Neural progenitor cell (in vitro differentiated cells): ENCODE measurements around the gene PIK3R3. TPM values are rescaled to one million over a fixed set of nuclear protein-coding genes. Genes with fewer than 3 reads are reported as not detected.

ENCODE experiments used
- DNase-seq: peaks from one replicate; pipeline ENCODE4 v3.0.0-alpha.2; 2016; ENCODE audit warnings: low spot score
- H2AFZ ChIP-seq: fragments of 200-600 bp; sonication (generic); replicated peaks from 2 replicates; pipeline ENCODE4 v1.6.1; 2016; ENCODE audit warnings: antibody characterized with exemption
- H3F3A ChIP-seq: fragments of 200-600 bp; sonication (generic); 2 replicates; pipeline ENCODE4 v1.6.1; 2016; ENCODE audit warnings: antibody characterized with exemption, low read depth
- H3K27ac ChIP-seq: fragments of 200-600 bp; sonication (generic); 2 replicates; pipeline ENCODE4 v1.5.1; 2016; ENCODE audit warnings: mild to moderate bottlenecking
- H3K27me3 ChIP-seq: fragments of 200-600 bp; sonication (generic); 2 replicates; pipeline ENCODE4 v1.6.1; 2016; ENCODE audit warnings: mild to moderate bottlenecking, moderate library complexity
- H3K36me3 ChIP-seq: fragments of 200-600 bp; sonication (generic); 2 replicates; pipeline ENCODE4 v1.5.1; 2016
- H3K4me1 ChIP-seq: fragments of 200-600 bp; sonication (generic); 2 replicates; pipeline ENCODE4 v1.6.1; 2016; ENCODE audit warnings: mixed run types
- H3K4me2 ChIP-seq: fragments of 200-600 bp; sonication (generic); 2 replicates; pipeline ENCODE4 v1.6.1; 2016
- H3K4me3 ChIP-seq: fragments of 200-600 bp; sonication (generic); 2 replicates; pipeline ENCODE4 v1.5.1; 2016
- H3K79me2 ChIP-seq: fragments of 200-600 bp; sonication (generic); 2 replicates; pipeline ENCODE4 v1.6.1; 2016; ENCODE audit warnings: low read depth
- H3K9ac ChIP-seq: fragments of 200-600 bp; sonication (generic); 2 replicates; pipeline ENCODE4 v1.6.1; 2016
- H3K9me3 ChIP-seq: fragments of 200-600 bp; sonication (generic); 2 replicates; pipeline ENCODE4 v1.5.1; 2016; ENCODE audit warnings: low read depth
- H4K20me1 ChIP-seq: fragments of 200-600 bp; sonication (generic); 2 replicates; pipeline ENCODE4 v1.6.1; 2016; ENCODE audit warnings: low read depth
- H3K27ac Mint-ChIP-seq: 3 replicates; pipeline ENCODE4 v1.8.0; 2021; ENCODE audit warnings: mixed read lengths
- H3K27me3 Mint-ChIP-seq: 2 replicates; pipeline ENCODE4 v1.8.0; 2022; ENCODE audit warnings: low read depth, mild to moderate bottlenecking, inconsistent platforms, moderate library complexity, mixed read lengths; ENCODE audit not compliant: insufficient read depth
- H3K36me3 Mint-ChIP-seq: 3 replicates; pipeline ENCODE4 v1.8.0; 2021; ENCODE audit warnings: mixed read lengths
- H3K4me1 Mint-ChIP-seq: 3 replicates; pipeline ENCODE4 v1.8.0; 2021; ENCODE audit warnings: mixed read lengths
- H3K4me3 Mint-ChIP-seq: 3 replicates; pipeline ENCODE4 v1.8.0; 2021; ENCODE audit warnings: mild to moderate bottlenecking, moderate library complexity, mixed read lengths
- H3K9me3 Mint-ChIP-seq: 3 replicates; pipeline ENCODE4 v1.8.0; 2020; ENCODE audit warnings: mixed read lengths
- EZH2 ChIP-seq: fragments of 200-600 bp; sonication (generic); IDR thresholded peaks from 2 replicates; pipeline ENCODE4 v1.6.1; 2017; ENCODE audit warnings: antibody characterized with exemption, mild to moderate bottlenecking, moderate library complexity
- EZH2phosphoT487 ChIP-seq: fragments of 200-600 bp; sonication (generic); IDR thresholded peaks from 2 replicates; pipeline ENCODE4 v1.6.1; 2017; ENCODE audit warnings: antibody characterized with exemption
- total RNA-seq: library from RNA; depleted of rRNA; stranded (reverse); fragments of >200 nt; gene quantifications from 2 replicates; pipeline ENCODE4 v1.2.3, GENCODE V29; 2015; ENCODE audit warnings: low replicate concordance
- TF ChIP-seq, protein P1 (sequence below): fragments of 200-600 bp; sonication (generic); IDR thresholded peaks from 2 replicates; pipeline ENCODE4 v1.5.1; 2017; ENCODE audit warnings: antibody characterized with exemption, mild to moderate bottlenecking

PIK3R3 gene
- total RNA-seq, 1 donor from 2014 or later = 107 TPM

DNA sequence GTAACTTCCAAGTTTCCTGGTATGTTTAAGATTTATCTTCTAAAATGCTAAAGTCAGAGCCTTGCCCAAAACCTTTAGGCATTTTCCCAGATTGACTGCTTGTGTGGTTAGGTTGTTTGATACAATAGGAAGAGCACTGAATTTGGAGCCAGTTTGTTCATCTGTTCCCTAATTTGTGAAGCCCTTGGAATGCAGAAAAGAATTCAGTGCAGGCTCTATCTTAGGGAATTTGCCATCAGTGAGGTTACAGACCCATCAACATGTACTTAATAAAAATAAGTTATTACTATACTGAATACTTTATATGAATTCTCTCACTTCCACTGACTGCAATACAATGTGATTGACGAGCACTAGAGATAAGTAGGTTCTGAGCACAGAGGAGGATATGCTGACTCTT, 120.2 kb downstream of the PIK3R3 start:
- no peak for DNase-seq
- no peaks in the 10 kb centered on the region for H3K4me1 ChIP-seq
- H3K4me2 ChIP-seq = no peak overlapping the region
- no peaks in the 10 kb centered on the region for H3K9me3 ChIP-seq
- no peak for TF ChIP-seq EZH2phosphoT487
- TF ChIP-seq, protein P1, sequence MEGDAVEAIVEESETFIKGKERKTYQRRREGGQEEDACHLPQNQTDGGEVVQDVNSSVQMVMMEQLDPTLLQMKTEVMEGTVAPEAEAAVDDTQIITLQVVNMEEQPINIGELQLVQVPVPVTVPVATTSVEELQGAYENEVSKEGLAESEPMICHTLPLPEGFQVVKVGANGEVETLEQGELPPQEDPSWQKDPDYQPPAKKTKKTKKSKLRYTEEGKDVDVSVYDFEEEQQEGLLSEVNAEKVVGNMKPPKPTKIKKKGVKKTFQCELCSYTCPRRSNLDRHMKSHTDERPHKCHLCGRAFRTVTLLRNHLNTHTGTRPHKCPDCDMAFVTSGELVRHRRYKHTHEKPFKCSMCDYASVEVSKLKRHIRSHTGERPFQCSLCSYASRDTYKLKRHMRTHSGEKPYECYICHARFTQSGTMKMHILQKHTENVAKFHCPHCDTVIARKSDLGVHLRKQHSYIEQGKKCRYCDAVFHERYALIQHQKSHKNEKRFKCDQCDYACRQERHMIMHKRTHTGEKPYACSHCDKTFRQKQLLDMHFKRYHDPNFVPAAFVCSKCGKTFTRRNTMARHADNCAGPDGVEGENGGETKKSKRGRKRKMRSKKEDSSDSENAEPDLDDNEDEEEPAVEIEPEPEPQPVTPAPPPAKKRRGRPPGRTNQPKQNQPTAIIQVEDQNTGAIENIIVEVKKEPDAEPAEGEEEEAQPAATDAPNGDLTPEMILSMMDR = no peak
- no peak for TF ChIP-seq EZH2
- Mint-ChIP-seq H3K27me3 (peaks cover 2% of the 10 kb centered on the region), H3K4me3 (no peak overlapping the region), H3K36me3 (peaks cover 26% of the 10 kb centered on the region), H3K9me3 (peaks cover 2% of the 10 kb centered on the region), H3K27ac (no peak overlapping the region), H3K4me1 (no peaks in the 10 kb centered on the region)
- no peaks in the 10 kb centered on the region for H3K27me3 ChIP-seq
- H3K36me3 ChIP-seq = no peaks in the 10 kb centered on the region
- H3K9ac ChIP-seq = no peak overlapping the region
- no peak overlapping the region for H3K27ac ChIP-seq
- no peaks in the 10 kb centered on the region for H3F3A ChIP-seq
- no peaks in the 10 kb centered on the region for H4K20me1 ChIP-seq
- no peak overlapping the region for H3K4me3 ChIP-seq
- H2AFZ ChIP-seq = no peak overlapping the region
- H3K79me2 ChIP-seq = no peaks in the 10 kb centered on the region

DNA sequence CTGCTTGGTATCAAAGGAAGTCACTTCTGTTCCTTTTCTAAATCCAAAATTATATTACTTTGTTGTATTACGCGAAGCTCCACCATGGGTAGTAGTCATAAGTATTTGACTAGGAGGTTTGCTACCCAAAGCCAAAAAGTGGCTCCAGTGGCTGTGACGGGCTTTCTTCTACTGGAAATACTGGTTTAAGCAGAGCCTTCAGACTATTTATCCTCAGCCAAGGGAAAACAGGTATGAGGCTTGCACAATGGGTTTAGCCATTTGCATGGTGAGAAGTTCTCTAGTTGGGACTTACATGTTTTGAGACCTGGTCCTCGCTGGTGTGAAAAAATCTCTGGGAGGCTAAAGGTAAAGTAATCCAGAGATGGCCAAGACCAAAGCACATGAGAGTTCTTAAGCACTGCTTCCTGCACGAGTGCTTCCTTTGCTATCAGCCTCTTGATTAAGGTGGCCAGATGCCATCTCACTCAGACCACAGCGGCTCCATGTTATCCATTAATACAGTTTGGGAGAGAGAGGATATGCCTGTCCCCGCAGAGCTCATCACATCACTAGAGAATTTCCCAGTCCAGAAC, 121.2 kb downstream of the PIK3R3 start:
- H3F3A ChIP-seq = no peaks in the 10 kb centered on the region
- H3K9me3 Mint-ChIP-seq = peaks cover 2% of the 10 kb centered on the region
- no peak overlapping the region for H3K4me2 ChIP-seq
- H2AFZ ChIP-seq = no peak overlapping the region
- H3K27me3 Mint-ChIP-seq = peaks cover 2% of the 10 kb centered on the region
- H4K20me1 ChIP-seq = no peaks in the 10 kb centered on the region
- TF ChIP-seq, protein P1 = no peak
- no peak for TF ChIP-seq EZH2
- TF ChIP-seq EZH2phosphoT487 = no peak
- no peak overlapping the region for H3K4me3 ChIP-seq
- no peaks in the 10 kb centered on the region for H3K4me1 ChIP-seq
- H3K27ac ChIP-seq = no peak overlapping the region
- no peaks in the 10 kb centered on the region for H3K4me1 Mint-ChIP-seq
- H3K79me2 ChIP-seq = no peaks in the 10 kb centered on the region
- no peak for DNase-seq
- H3K4me3 Mint-ChIP-seq = no peak overlapping the region
- peaks cover 30% of the 10 kb centered on the region for H3K36me3 Mint-ChIP-seq
- H3K27ac Mint-ChIP-seq = no peak overlapping the region
- H3K36me3 ChIP-seq = no peaks in the 10 kb centered on the region
- H3K27me3 ChIP-seq = no peaks in the 10 kb centered on the region
- H3K9ac ChIP-seq = no peak overlapping the region
- H3K9me3 ChIP-seq = no peaks in the 10 kb centered on the region

- Histone ChIP-seq H2AFZ (no peak overlapping the region), H3K79me2 (no peaks in the 10 kb centered on the region), H3K27me3 (no peaks in the 10 kb centered on the region), H3K4me3 (no peak overlapping the region), H3F3A (no peaks in the 10 kb centered on the region), H3K4me1 (no peaks in the 10 kb centered on the region), H3K9me3 (no peaks in the 10 kb centered on the region), H3K4me2 (no peak overlapping the region), H3K27ac (no peak overlapping the region), H4K20me1 (no peaks in the 10 kb centered on the region), H3K36me3 (no peaks in the 10 kb centered on the region), H3K9ac (no peak overlapping the region)
- TF ChIP-seq EZH2phosphoT487 (no peak), EZH2 (no peak)
- TF ChIP-seq, protein P1 = no peak
- H3K27ac Mint-ChIP-seq = no peak overlapping the region
- peaks cover 2% of the 10 kb centered on the region for H3K9me3 Mint-ChIP-seq
- H3K27me3 Mint-ChIP-seq = peaks cover 2% of the 10 kb centered on the region
- H3K36me3 Mint-ChIP-seq = peaks cover 30% of the 10 kb centered on the region
- no peaks in the 10 kb centered on the region for H3K4me1 Mint-ChIP-seq
- DNase-seq = no peak
- no peak overlapping the region for H3K4me3 Mint-ChIP-seq
These were observed 121.8 kb downstream of the PIK3R3 start for GRCh38 chr1:46010611-46011010.
